GM18520 (cell line): Measurements from ENCODE around the gene UCKL1.
"Not testable (repeated sequence)": the region's sequence is repeated elsewhere in the genome, so short reads cannot be mapped to it uniquely, and the experiment has no call there.

Source experiments
- ATAC-seq: cut with Tn5 transposase; IDR thresholded peaks from one replicate; pipeline ENCODE4 v1.9.1; 2021; ENCODE audit not compliant: unreplicated experiment

Gene UCKL1

GRCh38 chr20:63944078-63944941 is 11.9 kb downstream of the UCKL1 start:
- ATAC-seq = no peak

- ATAC-seq = no peak
Measured at GRCh38 chr20:63943808-63944077, 12.5 kb downstream of the UCKL1 start.

- ATAC-seq = no peak
Measured at GRCh38 chr20:63942969-63943807, 13.0 kb downstream of the UCKL1 start.

GRCh38 chr20:63942250-63942951 is 13.8 kb downstream of the UCKL1 start:
- ATAC-seq = no peak

- no peak for ATAC-seq
Measured at GRCh38 chr20:63941282-63942081, 14.7 kb downstream of the UCKL1 start.

GRCh38 chr20:63940472-63941266 is 15.5 kb downstream of the UCKL1 start:
- ATAC-seq = no peak

GRCh38 chr20:63940071-63940471 is 16.1 kb downstream of the UCKL1 start:
- ATAC-seq = no peak

GRCh38 chr20:63939061-63939935 is 16.9 kb downstream of the UCKL1 start:
- no peak for ATAC-seq

GRCh38 chr20:63937596-63937995 is 18.6 kb downstream of the UCKL1 start:
- no peak for ATAC-seq

- no peak for ATAC-seq
Measured at GRCh38 chr20:63935447-63935846, 20.8 kb downstream of the UCKL1 start.

- no peak for ATAC-seq
Measured at GRCh38 chr20:63934271-63935068, 21.7 kb downstream of the UCKL1 start.

GRCh38 chr20:63933646-63934045 is 22.6 kb downstream of the UCKL1 start:
- ATAC-seq = no peak

- ATAC-seq = no peak
Measured at GRCh38 chr20:63932606-63933160, 23.5 kb downstream of the UCKL1 start.

GRCh38 chr20:63931735-63932134 is 24.5 kb downstream of the UCKL1 start:
- ATAC-seq = no peak

- ATAC-seq = no peak
Measured at GRCh38 chr20:63930971-63931553, 25.2 kb downstream of the UCKL1 start.

- not testable (repeated sequence) for ATAC-seq
Measured at GRCh38 chr20:63929473-63929883, 26.7 kb downstream of the UCKL1 start.

GRCh38 chr20:63929071-63929470 is 27.1 kb downstream of the UCKL1 start:
- ATAC-seq = no peak

GRCh38 chr20:63926298-63926697 is 29.9 kb downstream of the UCKL1 start:
- ATAC-seq = no peak
